Keratinocyte (primary cell): ENCODE results near the gene CPPED1.

Experiments used
- CTCF ChIP-seq, 3 experiments: IDR thresholded peaks in 1 of 3; conservative IDR thresholded peaks in 1 of 3; optimal IDR thresholded peaks in 1 of 3; 2 replicates in 2 of 3; 3 replicates in 1 of 3; pipeline versions ENCODE3 to v1.5.1; 2011; ENCODE audit warnings: low read length in 3 of 3, mild to moderate bottlenecking in 3 of 3, moderate library complexity in 2 of 3, control low read depth in 1 of 3, inconsistent platforms in 1 of 3; ENCODE audit not compliant: insufficient read depth in 2 of 3; ENCODE audit errors: extremely low read depth in 1 of 3
- EZH2 ChIP-seq: IDR thresholded peaks from one replicate; pipeline ENCODE4 v1.6.1; 2012; ENCODE audit warnings: inconsistent platforms, mild to moderate bottlenecking, low read length, moderate library complexity

DNA sequence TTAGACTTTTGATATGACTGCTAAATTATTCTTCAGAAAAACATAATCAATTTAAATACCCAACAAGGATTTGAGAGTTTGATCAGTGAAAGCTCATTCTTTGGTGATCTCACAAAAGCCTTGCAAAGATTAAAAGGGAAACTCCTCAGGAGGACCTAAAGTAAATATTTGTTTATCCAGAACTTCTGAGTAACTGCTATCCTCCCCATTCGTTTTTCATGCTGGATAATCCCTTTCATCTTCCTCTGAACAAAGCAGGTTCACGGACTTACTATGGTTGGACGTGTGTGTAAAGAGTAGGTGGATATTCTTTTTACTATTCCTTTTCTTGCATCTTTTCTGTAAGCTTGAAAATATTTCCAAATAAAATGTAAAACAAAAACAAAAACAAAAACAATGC, 124.7 kb downstream of the CPPED1 start:
- TF ChIP-seq CTCF (optimal IDR thresholded peaks at IDR 0.05 in 1 of 3, IDR thresholded peaks at IDR 0.05 in 1 of 3, conservative IDR thresholded peaks at IDR 0.05 in 1 of 3; ENCODE audit: extremely low read depth in 1 of 3, insufficient read depth in 2 of 3, low read length in 3 of 3), result no peak
- no peak for TF ChIP-seq EZH2
